HG02970 (cell line): Measurements from ENCODE around the gene GALNT2.

Source experiments
- ATAC-seq: cut with Tn5 transposase; IDR thresholded peaks from one replicate; pipeline ENCODE4 v1.9.1; 2021; ENCODE audit warnings: mild to moderate bottlenecking, moderate library complexity, moderate number of reproducible peaks; ENCODE audit not compliant: unreplicated experiment, low FRiP score

Gene GALNT2

DNA sequence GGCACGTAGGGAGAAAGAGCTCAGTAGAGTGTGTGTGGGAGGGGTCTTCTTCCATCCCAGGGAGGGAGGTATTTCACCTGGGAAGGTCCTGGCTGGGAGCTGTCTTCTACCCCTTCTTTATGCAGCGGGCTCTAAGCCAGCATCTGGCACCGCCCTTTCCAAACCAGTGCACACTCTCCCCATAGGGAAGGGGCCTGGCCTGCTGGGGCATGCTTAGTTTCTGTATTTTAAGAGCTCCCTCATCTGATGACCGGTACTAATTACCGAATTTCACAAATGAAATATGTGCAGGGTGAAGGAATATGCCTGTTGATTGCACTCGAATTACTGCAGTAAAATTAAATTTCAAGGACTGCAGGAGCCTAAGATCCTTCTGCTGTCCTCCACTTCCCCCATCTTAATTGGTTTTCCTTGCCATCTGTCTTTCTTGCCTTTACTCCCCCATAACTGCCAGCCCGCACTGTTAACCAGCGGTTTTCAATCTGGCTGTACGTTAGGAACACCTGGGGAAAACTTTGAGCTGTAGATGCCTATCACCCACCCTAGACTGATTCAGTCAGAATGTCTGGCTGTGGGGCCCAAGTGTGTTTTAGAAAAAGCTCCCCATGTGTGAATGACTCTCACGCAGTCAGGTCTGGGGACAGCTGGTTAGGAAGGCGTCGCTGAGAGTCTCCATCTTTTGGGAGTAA lies 20.1 kb downstream of the GALNT2 start:
- no peak for ATAC-seq

DNA sequence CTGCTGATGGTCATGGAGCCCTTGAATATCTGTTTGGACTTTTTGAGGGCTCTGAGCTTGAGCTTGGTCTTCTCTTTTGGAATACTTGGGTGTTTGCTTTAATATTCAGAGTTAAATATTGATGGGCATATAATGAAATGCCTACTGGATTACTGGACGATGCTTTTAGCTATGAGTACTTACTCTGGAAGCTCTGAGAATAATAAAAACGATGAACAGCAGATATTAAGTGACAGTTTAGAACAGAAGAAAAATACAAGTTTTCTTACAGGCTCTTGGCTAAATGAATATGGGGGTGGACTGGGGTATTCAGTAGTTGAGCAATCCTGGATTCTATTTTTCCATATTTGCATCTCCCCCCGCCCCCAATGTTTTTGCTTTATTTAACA lies 20.7 kb downstream of the GALNT2 start:
- no peak for ATAC-seq

DNA sequence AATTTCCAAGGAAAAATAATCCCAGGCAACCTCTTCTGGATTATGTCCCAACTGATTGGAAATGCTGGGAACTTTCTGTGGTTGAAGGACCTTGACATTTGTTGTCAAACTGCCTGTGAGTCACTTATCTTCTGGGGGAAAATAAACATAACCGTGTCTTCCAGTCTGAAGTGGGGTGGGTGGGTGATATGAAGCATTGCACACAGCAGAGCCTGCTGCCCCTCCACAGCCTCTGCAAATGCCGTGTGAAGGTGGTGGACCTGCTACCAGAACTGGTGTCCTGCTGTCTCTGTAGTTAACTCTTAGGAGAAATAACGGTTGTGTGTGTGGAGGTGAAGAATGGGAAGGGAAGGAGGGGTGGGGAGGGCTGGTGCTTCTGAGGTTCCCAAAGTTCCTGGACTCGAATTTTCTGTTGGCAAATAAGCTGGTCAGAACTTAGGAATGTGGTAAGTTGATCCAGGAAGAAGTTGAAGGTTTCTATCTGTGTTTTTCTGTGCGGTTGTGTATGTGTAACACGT lies 23.2 kb downstream of the GALNT2 start:
- ATAC-seq, result no peak

DNA sequence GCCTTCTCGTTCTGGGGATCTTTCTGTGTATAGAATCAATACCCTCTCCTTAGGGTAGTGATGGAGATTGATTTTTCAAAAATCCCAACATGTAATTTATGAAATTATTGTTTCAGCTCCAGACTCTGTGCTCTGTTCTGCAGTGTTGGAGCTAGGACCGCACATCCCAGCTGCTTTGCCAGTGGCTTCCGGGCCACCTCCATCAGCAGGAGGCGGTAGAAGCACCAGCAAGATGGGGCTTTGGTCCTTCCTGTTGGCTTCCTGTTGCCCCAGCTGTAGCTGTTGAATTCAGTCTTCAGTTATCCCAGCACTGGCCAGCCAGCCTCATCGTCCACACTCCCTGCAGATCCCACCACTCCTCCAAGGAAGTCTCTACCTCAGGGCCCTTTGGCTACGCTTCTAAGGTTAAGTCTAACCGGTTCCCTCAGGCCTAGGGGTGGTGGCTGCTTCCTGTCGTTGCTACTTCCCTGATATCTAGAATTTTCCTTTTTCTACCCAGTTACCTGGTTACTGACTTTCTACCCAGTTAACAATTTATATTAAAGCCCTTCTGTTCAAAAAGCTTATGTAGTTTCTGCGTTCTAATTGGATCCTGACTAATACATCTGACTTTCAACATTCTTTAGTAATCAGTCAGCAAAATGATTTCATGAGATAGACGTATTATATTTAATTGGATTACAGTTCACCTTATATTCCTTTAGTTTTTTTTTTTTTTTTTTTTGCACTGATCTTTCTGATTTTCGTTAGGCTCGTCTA lies 24.6 kb downstream of the GALNT2 start:
- ATAC-seq, result no peak

DNA sequence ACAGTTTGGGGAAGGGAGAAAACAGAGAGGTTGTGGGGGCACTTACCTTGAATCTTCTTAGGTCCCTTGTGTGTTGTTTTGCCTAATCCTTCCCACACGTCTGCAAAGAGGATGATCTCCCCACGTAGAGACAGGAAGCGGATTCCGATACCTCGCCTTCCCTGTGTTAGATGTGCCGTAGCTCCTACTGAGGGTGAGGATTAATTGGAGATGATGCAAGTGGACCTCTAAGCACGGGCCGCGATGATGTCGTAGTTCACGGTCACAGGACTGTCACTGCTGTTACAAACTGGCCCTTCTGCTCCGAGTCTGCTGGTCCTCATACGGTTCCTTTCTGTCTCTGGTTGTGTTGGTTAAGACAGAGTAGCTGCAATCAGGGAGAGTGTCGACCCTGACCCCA lies 27.7 kb downstream of the GALNT2 start:
- ATAC-seq, result no peak

DNA sequence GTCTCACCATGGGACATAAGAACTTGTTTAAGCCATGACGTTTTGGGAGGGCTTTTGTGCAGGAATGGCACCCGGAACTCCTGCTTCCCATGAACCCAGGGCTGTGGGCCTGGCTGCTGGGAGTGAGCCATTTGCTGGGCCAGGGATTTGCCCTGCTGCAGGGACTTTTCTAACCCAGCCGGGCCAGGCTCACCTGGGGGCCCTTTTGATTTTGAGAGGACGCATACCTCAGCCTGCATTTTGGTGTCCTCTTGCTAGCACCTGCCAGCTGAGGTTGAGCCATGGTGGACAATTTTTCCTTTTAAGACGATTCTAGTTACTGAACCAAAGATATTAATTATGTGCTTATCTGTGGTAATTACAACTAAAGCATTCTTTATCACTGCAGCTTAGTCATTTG lies 28.9 kb downstream of the GALNT2 start:
- no peak for ATAC-seq

DNA sequence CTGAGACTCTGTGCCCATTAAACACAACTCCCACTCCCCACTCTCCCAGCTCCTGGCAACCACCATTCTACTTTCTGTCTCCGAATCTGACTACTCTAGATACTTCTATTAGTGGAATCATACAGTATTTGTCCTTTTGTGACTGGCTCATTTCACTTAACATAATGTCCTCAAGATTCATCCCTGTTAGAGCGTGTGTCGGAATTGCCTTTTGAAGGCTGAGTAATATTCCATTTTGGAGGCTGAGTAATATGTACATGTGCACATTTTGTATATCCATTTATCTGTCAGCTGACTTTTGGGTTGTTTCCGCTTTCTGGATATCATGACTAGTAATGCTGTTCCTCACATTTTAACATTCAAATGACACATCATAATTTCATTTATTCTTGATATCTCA lies 30.3 kb downstream of the GALNT2 start:
- ATAC-seq, result no peak

DNA sequence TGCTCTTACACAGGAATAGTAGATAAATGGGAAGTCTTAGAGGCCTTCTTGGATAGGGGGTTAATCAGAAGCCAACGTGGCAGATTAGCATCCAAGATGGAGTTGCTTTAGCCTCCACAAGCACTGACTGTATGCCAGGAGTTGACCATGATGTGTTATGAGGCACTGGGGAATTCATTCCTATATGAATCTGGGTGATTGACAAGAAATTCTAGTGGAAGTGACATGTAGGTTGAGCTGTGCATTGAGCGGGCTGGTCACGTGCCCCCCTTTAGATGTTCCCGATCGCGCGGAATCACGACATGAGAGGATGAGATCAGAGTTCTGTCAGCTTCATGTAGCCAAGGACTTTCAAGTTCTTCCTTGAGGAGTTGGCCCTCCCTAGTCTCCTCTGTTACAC lies 31.7 kb downstream of the GALNT2 start:
- no peak for ATAC-seq

DNA sequence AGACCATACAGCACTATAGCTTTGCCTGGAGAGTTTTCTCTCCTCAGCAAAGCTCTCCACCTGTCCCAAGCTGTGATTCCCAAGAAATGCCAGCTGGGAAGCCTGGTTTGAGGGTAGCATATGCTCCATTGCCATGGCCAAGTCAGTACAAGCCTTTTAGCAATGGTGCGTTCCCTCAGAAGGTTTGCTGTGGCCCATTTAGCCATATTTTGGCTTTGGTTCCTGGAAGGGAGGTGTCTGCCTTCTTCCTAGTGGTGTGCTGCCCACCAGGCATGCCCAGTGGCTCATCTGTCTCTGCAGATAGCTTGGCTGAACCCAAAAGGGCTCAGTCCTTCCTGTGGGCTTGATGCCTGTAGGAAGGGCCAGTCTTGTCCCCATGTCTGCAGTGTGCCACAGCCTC lies 32.4 kb downstream of the GALNT2 start:
- no peak for ATAC-seq

DNA sequence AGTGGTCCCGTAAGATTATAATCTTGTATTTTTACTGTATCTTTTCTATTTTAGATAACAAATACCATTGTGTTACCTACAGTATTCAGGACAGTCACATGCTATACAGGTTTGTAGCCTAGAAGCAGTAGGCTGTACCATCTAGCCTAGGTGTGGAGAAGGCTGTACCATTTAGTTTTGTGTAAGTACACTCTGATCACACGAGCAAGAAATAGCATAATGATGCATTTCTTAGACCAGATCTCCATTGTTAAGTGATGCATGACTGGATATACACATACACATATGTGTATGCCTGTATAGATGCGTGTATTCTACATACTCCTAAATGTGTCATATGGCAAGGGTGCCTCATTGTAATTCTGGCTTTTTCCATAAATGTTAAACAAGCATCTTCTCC lies 33.9 kb downstream of the GALNT2 start:
- no peak for ATAC-seq

DNA sequence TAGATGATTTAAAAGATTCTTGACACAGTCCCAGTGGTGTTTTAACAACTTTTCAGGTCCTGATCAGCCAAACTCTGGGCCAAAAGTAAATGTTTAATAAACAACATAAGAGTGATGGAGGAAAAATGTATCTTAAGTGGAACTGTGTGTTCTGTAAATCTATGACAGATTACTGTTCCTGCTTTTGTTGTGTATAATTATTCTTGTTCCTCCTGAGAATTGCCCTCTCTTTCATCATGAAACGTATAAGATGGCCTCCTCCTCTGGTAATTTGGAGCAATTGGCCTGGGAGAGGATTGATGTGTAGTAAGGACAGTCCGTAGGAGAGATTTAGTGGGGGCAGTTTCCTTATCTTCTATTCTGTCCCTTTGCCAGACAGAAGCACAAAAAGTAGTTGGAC lies 34.5 kb downstream of the GALNT2 start:
- ATAC-seq, result no peak

DNA sequence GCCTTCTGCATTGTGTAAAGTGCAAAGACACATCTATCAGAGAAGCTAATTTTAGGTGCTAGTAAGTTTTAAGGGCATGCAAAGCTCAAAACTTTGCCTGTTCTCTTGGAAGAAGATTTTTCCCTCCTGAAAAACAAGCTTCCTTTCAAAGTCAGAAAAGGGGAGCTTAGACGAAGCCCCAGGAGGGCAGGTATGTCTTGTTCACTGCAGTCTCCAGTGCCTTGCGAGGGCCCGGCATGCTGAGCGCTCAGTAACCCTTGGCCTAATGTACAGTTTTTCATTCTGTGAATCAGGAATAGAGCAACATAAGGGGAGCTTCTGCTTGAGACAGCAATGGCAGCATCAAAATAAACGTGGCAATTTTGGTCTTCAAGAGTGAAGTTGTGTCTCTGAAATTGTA lies 35.0 kb downstream of the GALNT2 start:
- no peak for ATAC-seq

DNA sequence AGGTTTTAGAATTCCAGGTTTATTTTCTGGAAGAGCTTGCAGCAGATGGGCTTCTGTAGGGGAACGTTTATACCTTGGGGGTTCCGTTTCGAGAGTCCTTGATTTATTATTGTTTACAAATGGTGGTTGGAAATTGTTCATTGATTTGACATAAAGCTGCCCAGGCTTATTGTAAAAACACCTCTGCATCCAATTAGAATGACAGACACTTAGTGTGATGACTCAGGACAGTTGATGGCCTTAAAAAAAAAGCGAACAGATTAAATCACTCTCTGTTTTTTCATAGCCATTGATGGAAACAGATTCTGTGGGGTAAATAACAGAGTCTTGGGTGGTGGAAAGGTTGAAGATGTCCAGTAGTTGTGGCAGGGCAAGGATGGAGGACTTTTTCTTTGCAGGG lies 35.4 kb downstream of the GALNT2 start:
- ATAC-seq, result no peak

DNA sequence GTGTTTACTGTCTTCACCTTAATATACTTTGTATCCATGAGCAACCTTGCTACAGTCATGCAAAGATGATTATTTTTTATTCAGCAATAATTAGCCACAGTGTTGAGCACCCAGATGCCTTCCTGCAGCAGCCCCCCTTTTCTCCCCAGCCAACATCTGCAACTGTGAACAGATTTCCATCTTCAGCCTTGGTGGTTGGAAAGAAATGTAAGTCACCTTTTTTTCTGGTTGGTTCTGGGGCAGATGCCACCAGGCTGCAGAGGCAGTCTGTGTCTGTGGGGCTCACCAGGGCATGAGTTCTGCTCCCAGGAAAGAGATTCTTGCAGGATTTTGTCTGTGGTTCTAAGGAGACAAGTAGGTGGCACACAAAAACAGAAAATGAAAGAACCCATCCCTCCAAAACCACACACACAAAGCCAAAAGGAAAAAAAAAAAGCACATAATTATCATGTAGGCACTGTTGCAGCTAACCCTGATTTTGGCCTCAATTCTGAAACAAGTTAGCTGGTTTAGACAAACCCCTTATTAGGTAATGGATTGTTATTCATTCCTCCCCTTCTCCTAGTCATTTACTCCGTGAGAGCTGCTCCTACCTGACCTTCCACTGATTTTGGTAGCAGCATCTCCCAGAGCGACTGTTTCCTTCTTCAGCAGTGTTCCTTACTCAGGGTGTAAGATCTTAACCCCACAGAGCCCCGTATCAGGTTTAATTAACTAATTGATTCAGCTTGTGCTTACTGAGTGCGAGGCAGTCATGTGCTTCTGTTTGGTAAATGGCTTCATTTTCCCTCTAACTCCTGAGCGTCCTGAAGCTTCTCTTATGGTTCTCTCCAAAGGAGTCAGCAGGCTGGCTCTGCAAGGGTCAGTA lies 36.5 kb downstream of the GALNT2 start:
- no peak for ATAC-seq

DNA sequence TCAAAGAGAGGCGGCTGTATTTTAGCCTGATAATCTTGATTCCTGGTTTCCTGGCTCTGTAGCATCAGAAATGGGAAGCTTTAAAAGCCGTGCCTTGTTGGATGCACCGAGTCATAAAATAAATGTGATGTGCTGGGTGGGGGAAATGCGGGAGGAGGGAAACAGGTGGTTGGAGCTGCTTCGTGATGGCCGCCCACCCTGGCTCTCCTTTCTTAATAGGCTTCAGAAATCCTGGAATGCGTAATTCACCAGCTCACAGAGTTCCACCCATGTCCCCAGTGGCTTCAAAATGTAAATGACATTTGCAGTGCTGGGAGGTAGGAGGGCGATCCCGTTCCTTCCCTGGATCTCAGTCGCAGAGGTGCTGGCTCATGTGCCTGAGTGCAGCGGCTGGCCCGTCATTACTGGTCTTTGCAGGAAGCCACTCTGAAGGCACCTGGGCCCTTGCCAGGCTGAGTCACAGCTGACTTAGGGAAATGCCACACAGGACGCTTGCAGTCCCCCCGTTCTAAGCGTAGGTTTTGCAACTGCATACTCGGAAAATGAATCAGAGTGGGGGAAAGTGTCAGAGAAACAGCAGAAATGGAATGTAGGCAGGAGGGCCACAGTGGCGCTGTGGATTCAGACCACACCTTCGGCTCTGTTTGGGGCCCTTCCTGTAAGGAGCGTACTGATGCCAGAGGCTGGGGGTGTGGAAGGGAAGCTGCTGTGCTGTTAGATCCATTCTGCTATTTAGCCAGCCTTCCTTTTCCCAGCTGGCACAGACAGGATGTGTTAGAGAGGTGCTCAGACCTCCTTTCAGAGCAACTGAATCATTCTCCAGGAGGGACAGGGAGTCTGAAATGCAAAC lies 37.6 kb downstream of the GALNT2 start:
- no peak for ATAC-seq

DNA sequence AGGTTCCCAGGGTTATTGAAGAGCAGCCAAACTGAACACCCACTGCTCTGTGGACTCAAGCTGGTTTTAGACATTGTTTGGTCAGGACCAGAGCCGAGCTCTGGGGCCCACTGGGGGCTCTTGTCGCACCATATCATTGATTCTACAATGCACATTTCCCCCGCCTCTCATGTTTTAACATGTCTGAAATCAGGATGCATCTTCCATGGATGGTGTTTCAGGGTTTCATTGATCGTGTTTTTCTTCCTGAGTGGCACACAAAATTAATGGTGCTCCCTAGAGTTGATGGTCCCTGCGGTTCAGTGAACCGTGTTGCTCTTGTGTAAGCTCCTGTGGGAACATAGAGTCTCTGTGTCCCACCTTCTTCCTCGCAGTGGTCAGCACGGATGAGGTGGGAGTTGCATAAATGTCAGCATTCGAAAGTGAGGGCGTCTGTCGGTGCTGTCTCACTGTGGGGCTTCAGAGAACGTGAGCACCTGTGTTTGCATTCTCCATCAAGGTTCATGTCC lies 38.3 kb downstream of the GALNT2 start:
- ATAC-seq, result no peak

DNA sequence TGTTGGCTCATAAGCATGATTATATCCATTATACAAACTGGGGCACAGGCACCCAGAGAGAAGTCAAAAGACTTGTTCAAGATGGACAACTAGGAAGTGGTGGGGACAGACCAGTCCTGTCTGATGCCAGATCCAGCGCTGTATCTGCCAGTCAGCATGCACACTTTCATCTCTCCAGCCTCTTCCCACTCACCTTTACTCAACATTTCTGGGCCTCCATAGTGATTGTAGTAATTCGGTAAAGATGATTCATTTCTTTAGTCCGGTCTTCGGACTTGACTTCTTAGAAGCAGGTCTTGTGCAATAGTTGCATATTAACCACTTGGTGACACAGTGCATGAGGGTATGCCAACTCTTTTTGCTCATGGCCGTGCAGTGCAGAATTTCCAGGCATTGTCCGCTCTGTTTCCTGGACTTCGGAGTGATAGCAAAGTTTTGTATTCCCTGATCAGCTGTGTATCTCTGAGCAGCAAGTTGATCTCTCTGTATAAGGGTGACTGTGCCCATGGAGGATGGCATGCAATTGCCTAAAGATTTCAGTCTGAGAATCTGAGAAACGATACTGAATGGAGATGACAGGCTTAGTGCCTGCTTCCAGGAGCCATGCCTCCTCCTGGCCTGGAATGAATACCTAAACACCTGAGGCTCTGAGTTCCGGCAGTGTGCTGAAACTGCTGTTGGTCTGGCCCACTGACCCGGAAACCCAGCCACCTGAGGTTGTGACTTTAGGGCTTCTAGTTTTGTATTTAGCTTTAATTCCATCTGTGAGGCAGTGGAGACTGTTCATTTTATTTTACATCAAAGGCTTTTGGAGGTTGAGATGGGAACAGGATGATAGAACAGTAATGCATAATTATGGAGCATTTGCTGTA lies 39.0 kb downstream of the GALNT2 start:
- ATAC-seq, result no peak

DNA sequence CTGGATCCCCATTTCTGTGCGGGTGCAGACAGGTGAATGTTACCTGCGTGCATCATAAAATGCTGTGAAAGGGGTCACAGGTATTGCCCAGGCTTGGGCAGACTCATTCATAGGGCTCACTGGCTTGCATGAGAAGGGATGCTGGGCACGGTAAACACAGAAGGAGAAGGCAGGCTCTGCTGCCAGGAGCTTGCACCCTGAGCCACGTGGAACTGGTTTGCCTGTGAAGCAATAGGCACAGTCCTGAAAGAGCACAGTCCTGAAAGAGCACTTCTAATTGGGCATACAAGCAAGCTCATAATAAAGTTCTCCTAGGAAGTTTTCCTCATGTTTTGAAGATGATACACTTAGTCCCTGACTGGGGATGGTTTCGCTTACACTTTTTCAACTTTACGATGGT lies 40.9 kb downstream of the GALNT2 start:
- ATAC-seq, result no peak

DNA sequence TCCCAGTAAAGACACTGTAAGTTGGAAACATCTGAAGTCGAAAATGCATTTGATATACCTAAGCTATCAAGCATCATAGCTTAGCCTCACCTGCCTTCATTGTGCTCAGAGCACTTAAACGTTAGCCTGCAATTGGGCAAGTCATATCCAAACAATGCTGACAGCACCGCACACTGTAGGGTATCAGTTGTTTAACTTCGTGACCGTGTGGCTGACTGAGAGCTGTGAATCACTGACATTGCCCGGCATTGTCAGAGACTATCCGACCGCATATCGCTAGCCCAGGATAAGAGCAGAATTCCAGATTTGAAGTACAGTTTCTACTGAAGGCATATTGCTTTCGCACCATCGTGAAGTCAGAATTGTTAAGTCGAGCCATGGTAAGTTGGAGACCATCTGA lies 41.5 kb downstream of the GALNT2 start:
- no peak for ATAC-seq
